ENCODE measurements around the gene STYXL1.

The STYXL1 gene

DNA sequence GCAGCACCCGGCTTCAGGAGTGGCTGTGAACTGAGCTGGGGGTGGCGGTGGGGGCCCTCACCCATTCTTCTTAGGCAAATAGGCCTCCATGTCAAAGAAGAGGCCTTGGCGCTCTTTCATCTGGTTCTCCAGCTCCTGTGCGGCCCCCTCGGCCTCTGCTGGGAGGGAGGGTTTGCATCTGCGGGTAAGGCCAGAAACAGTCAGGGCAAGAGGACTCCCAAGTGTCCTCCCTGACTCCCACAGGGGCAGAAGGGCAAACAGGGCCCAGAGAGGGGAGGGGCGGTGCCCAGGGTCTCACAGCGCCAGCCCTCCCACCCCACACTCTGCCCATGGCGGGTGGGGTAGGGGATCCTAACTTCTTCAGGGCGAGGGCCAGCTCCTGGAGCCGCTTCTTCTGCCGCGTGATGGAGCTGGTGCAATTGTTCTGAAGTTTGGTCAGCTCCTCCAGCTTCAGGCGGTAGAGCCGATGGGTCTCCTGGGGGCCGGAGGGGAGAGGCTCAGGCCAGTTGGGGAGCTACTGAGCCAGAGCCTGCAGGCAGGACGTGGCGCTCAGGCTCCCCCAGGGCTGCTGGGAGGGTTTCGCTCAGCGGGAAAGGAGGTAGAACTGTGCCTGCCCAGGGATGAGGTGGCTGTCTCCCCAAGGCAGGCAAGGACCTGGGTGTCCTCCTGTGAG, 55.6 kb downstream of the STYXL1 start:
- Histone ChIP-seq H3K4ac (ENCODE audit: low read depth in 1 of 2, low read length in 2 of 2) (no peak overlapping the region), H2BK15ac (ENCODE audit: low read depth, poor library complexity, severe bottlenecking) (no peak overlapping the region), H3K14ac (ENCODE audit: low read length in 2 of 2) (no peak overlapping the region), H3K79me1 (replicated peaks; ENCODE audit: low read length, poor library complexity, severe bottlenecking) (peaks cover 11% of the 10 kb centered on the region), H2BK120ac (ENCODE audit: low read depth, low read length) (no peak overlapping the region), H4K8ac (ENCODE audit: low read length) (no peak overlapping the region), H2AFZ (ENCODE audit: low read depth, low read length) (no peak overlapping the region), H2BK5ac (ENCODE audit: low read depth, low read length, poor library complexity, severe bottlenecking) (no peak overlapping the region), H4K91ac (ENCODE audit: low read length) (no peak overlapping the region), H3K9me3 (ENCODE audit: control insufficient read depth, low read length) (no peaks in the 10 kb centered on the region), H3K9ac (ENCODE audit: low read length) (no peak overlapping the region), H2AK5ac (ENCODE audit: low read length, severe bottlenecking) (peak overlapping the region; percentile 71), H3K4me1 (ENCODE audit: control insufficient read depth, insufficient read depth, low read depth, low read length) (peaks cover 32% of the 10 kb centered on the region), H2BK12ac (ENCODE audit: low read length in 2 of 2) (no peak overlapping the region), H3K23ac (ENCODE audit: low read length in 2 of 2) (no peak overlapping the region), H3K27ac (ENCODE audit: low read length, poor library complexity, severe bottlenecking) (no peak overlapping the region), H3K18ac (ENCODE audit: low read depth in 1 of 2, low read length in 2 of 2) (no peak overlapping the region), H3K27me3 (ENCODE audit: control insufficient read depth in 1 of 2, insufficient read depth in 1 of 2, low read length in 2 of 2) (no peaks in the 10 kb centered on the region), H3K36me3 (ENCODE audit: control insufficient read depth in 1 of 2, insufficient read depth in 2 of 2, low read depth in 1 of 2, low read length in 2 of 2) (peaks cover 24 to 39% of the 10 kb centered on the region in 2 experiments), H3K4me2 (ENCODE audit: low read length, poor library complexity, severe bottlenecking) (no peak overlapping the region), H3K4me3 (ENCODE audit: insufficient read depth in 1 of 2, low read depth in 1 of 2, low read length in 2 of 2) (no peak overlapping the region)
- WGBS = 93% methylated on average over 18 of the region's 20 CpGs
- DNase-seq = no peak

DNA sequence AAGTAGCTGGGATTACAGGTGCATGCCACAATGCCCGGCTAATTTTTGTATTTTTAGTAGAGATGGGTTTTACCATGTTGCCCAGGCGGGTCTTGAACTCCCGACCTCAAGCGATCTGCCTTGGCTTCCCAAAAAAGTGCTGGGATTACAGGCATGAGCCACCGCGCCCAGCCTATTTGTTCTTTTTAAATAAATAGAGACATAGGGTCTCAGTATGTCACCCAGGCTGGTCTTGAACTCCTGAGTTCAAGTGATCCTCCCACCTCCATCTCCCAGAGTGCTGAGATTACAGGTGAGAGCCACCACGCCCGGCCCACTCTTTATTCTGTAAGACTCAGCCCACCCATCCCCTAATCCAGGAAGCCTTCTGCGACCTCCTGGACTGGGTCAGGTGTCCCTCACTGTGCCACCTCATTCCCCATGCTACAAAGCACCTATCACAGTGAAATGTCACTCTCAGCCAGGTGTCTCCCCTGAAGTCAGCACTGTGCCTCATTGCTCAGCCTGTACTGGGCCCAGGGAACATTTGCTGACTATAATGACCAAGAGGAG, 56.2 kb downstream of the STYXL1 start:
- no peaks in the 10 kb centered on the region for H3K9me3 ChIP-seq (ENCODE audit: control insufficient read depth, low read length)
- H2AK5ac ChIP-seq (ENCODE audit: low read length, severe bottlenecking) = no peak overlapping the region
- no peak overlapping the region for H2BK15ac ChIP-seq (ENCODE audit: low read depth, poor library complexity, severe bottlenecking)
- no peak overlapping the region for H3K4ac ChIP-seq (ENCODE audit: low read depth in 1 of 2, low read length in 2 of 2)
- H4K8ac ChIP-seq (ENCODE audit: low read length) = no peak overlapping the region
- H2BK5ac ChIP-seq (ENCODE audit: low read depth, low read length, poor library complexity, severe bottlenecking) = no peak overlapping the region
- no peak overlapping the region for H3K14ac ChIP-seq (ENCODE audit: low read length in 2 of 2)
- no peak overlapping the region for H2AFZ ChIP-seq (ENCODE audit: low read depth, low read length)
- WGBS = 97% methylated on average over 9 of the region's 9 CpGs
- no peak overlapping the region for H4K91ac ChIP-seq (ENCODE audit: low read length)
- H2BK120ac ChIP-seq (ENCODE audit: low read depth, low read length) = no peak overlapping the region
- no peak overlapping the region for H3K18ac ChIP-seq (ENCODE audit: low read depth in 1 of 2, low read length in 2 of 2)
- peaks cover 32% of the 10 kb centered on the region for H3K4me1 ChIP-seq (ENCODE audit: control insufficient read depth, insufficient read depth, low read depth, low read length)
- H3K79me1 ChIP-seq (replicated peaks; ENCODE audit: low read length, poor library complexity, severe bottlenecking) = peaks cover 11% of the 10 kb centered on the region
- H3K27ac ChIP-seq (ENCODE audit: low read length, poor library complexity, severe bottlenecking) = no peak overlapping the region
- H3K9ac ChIP-seq (ENCODE audit: low read length) = no peak overlapping the region
- peaks cover 29 to 45% of the 10 kb centered on the region in 2 experiments for H3K36me3 ChIP-seq (ENCODE audit: control insufficient read depth in 1 of 2, insufficient read depth in 2 of 2, low read depth in 1 of 2, low read length in 2 of 2)
- H3K4me3 ChIP-seq (ENCODE audit: insufficient read depth in 1 of 2, low read depth in 1 of 2, low read length in 2 of 2) = no peak overlapping the region
- no peak for DNase-seq
- no peak overlapping the region for H2BK12ac ChIP-seq (ENCODE audit: low read length in 2 of 2)
- no peak overlapping the region for H3K4me2 ChIP-seq (ENCODE audit: low read length, poor library complexity, severe bottlenecking)
- no peak overlapping the region for H3K23ac ChIP-seq (ENCODE audit: low read length in 2 of 2)
- no peaks in the 10 kb centered on the region for H3K27me3 ChIP-seq (ENCODE audit: control insufficient read depth in 1 of 2, insufficient read depth in 1 of 2, low read length in 2 of 2)

DNA sequence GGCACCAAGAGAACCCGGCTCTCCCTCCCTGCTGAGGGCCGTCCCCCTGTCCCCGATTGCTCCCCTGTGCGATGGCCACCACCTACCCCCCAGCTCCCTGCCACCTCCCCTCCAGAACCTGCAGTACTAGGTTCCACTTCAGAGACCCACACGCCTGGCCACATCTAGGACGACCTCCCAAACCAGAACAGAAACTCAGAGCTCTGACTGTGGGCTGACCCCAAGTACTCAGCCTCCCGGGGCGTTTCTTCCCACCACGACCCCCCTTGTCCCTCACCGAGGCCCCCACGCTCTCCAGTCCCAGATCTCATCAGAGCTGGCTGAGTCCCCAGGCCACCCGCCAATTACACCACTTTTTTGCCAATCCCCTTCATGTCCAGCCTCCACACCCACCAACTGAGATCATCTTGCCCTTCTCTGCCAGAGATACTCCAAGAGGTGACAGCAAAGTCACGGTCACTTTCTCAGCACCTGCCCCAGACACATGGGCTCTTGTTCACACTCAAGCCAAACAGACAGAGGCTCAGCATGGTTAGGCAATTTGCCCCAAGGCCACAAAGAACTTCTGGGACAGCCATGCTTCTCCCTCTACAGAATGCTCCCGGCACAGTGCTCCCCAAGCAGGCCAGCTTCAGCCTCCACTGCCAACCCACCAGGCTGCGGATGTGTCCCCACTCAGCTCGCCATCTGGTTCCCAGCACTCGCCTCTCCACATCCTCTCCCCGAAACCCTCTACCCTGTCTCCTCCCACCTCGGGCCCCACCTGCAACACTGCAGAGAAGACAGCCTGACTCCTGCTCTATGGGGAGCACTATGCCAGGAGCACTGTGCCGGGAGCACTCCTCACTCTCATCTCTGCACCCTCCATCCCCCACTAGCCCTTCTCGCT, 58.1 kb downstream of the STYXL1 start:
- Histone ChIP-seq H3K4me2 (ENCODE audit: low read length, poor library complexity, severe bottlenecking) (no peak overlapping the region), H3K14ac (ENCODE audit: low read length in 2 of 2) (no peak overlapping the region), H3K23ac (ENCODE audit: low read length in 2 of 2) (no peak overlapping the region), H3K4me3 (ENCODE audit: insufficient read depth in 1 of 2, low read depth in 1 of 2, low read length in 2 of 2) (no peak overlapping the region), H4K8ac (ENCODE audit: low read length) (no peak overlapping the region), H2BK12ac (ENCODE audit: low read length in 2 of 2) (no peak overlapping the region), H2AFZ (ENCODE audit: low read depth, low read length) (no peak overlapping the region), H3K9me3 (ENCODE audit: control insufficient read depth, low read length) (no peaks in the 10 kb centered on the region), H3K27ac (ENCODE audit: low read length, poor library complexity, severe bottlenecking) (no peak overlapping the region), H2AK5ac (ENCODE audit: low read length, severe bottlenecking) (peak overlapping the region; percentile 43), H2BK120ac (ENCODE audit: low read depth, low read length) (no peak overlapping the region), H3K27me3 (ENCODE audit: control insufficient read depth in 1 of 2, insufficient read depth in 1 of 2, low read length in 2 of 2) (no peaks in the 10 kb centered on the region), H3K4me1 (ENCODE audit: control insufficient read depth, insufficient read depth, low read depth, low read length) (peaks cover 27% of the 10 kb centered on the region), H3K79me1 (replicated peaks; ENCODE audit: low read length, poor library complexity, severe bottlenecking) (peaks cover 11% of the 10 kb centered on the region), H4K91ac (ENCODE audit: low read length) (no peak overlapping the region), H3K9ac (ENCODE audit: low read length) (no peak overlapping the region), H2BK15ac (ENCODE audit: low read depth, poor library complexity, severe bottlenecking) (no peak overlapping the region), H3K18ac (ENCODE audit: low read depth in 1 of 2, low read length in 2 of 2) (no peak overlapping the region), H3K36me3 (ENCODE audit: control insufficient read depth in 1 of 2, insufficient read depth in 2 of 2, low read depth in 1 of 2, low read length in 2 of 2) (peaks cover 34 to 47% of the 10 kb centered on the region in 2 experiments), H3K4ac (ENCODE audit: low read depth in 1 of 2, low read length in 2 of 2) (no peak overlapping the region), H2BK5ac (ENCODE audit: low read depth, low read length, poor library complexity, severe bottlenecking) (no peak overlapping the region)
- 83% methylated on average over 21 of the region's 21 CpGs for WGBS
- DNase-seq = peak; percentile 11

All from mesenchymal stem cell (in vitro differentiated cells and primary cell).